ENCODE results near the gene MRPL24.

MRPL24 gene

DNA sequence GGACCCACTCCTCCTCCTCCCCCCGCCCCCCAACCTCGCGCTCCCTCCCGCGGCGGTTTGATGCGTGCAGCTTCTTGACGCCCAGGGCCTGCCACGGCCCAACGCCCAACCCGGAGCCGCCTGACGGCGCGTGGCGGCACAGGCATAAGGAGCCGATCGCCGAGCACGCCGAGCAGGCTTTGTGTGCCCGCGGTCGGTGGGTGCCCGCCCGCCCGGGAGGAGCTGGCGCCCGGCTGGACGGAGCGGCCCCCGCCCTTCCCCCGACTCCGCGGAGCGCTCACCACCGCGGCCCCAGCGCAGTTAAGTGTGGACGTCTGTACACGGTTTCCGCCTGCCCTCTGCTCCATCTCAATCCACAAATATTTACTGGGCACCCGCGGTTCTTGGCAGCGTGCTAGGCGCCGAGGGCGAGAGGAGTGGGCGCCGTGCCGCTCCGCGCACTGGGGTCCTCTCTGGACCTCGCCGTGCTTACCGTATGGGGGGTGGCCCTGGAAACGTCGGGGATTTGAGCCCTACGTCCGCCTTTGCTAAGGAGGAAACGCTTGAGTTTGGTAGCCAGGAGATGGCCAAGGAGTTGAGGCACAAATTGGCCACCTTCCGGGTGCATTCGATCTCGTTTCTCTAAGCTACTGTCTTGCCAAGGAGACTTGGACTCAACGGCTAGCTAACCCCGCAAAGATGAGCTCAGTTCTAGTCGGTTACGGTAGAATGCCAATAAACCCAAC lies 11.0 kb upstream of the MRPL24 start:
- TF ChIP-seq, protein P1, sequence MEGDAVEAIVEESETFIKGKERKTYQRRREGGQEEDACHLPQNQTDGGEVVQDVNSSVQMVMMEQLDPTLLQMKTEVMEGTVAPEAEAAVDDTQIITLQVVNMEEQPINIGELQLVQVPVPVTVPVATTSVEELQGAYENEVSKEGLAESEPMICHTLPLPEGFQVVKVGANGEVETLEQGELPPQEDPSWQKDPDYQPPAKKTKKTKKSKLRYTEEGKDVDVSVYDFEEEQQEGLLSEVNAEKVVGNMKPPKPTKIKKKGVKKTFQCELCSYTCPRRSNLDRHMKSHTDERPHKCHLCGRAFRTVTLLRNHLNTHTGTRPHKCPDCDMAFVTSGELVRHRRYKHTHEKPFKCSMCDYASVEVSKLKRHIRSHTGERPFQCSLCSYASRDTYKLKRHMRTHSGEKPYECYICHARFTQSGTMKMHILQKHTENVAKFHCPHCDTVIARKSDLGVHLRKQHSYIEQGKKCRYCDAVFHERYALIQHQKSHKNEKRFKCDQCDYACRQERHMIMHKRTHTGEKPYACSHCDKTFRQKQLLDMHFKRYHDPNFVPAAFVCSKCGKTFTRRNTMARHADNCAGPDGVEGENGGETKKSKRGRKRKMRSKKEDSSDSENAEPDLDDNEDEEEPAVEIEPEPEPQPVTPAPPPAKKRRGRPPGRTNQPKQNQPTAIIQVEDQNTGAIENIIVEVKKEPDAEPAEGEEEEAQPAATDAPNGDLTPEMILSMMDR (IDR thresholded peaks at IDR 0.05; ENCODE audit: control insufficient read depth, insufficient read depth, low read depth, low read length, missing control alignments): no peak
- DNase-seq (ENCODE audit: low read depth): peak; percentile 76
- H3K4me3 ChIP-seq (ENCODE audit: control insufficient read depth, low read depth, low read length): peak overlapping the region; percentile 69

DNA sequence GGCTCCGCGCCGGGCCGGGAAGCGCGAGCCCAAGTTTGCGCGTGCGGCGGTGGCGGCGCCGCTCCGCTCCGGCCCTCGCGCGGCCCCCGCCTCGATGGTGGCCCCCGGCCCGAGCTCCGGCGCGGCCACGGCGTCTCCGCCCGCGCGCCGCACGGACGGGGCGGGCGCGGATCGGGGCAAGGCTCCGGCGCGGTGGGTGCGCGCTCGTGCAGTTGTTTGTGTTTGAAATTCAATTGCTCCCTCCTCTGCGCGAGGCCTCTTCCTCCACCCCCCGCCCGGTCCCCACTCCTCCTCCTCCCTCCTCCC lies 10.5 kb upstream of the MRPL24 start, which contains the start of gene HDGF:
Gene HDGF (minus strand): TSS at position 225 of the 306 bp plus-strand sequence. CDS start 246 bp downstream, outside the sequence.
- H3K4me3 ChIP-seq (ENCODE audit: control insufficient read depth, low read depth, low read length): peak within 1 kb of the TSS; percentile 69
- TF ChIP-seq, protein P1 (IDR thresholded peaks at IDR 0.05; ENCODE audit: control insufficient read depth, insufficient read depth, low read depth, low read length, missing control alignments): no peak
- no peak for DNase-seq (ENCODE audit: low read depth)

DNA sequence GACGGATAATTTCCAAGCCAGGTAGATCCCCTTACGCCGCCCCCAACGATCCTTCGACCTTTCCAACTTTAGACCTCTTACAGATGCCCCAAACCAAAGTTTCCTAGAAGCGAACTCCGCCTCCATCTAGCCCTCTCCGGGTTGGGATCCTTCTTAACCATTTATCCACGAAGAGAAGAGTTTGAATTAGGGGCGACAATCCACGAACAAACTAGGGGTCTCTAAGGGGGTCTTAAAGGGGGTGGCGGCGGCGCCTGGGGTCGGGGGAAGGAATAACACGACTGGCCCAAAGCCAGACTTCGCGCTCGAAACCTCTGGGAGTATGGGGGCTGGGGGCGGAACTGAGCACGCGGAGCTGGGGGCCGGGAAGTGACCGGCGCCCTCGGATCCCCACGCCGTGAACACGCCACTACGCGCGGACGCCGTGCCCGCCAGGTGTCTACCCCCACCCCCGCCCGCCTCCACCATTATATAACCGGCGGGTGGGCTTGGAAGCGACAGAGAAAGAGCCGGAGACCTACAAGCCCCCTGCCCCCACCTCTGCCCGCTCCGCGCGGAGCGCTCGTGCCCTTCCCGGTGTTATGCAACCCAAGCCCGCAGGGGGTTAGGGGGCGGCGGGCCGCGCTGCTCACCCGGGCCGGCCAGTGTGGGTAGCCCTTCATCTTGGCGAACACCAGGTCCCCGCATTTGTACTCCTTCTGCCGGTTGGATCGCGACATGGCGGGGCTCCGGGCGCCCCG lies 10.0 kb upstream of the MRPL24 start:
- no peak for DNase-seq (ENCODE audit: low read depth)
- TF ChIP-seq, protein P1 (IDR thresholded peaks at IDR 0.05; ENCODE audit: control insufficient read depth, insufficient read depth, low read depth, low read length, missing control alignments): no peak
- H3K4me3 ChIP-seq (ENCODE audit: control insufficient read depth, low read depth, low read length): peak overlapping the region; percentile 69

DNA sequence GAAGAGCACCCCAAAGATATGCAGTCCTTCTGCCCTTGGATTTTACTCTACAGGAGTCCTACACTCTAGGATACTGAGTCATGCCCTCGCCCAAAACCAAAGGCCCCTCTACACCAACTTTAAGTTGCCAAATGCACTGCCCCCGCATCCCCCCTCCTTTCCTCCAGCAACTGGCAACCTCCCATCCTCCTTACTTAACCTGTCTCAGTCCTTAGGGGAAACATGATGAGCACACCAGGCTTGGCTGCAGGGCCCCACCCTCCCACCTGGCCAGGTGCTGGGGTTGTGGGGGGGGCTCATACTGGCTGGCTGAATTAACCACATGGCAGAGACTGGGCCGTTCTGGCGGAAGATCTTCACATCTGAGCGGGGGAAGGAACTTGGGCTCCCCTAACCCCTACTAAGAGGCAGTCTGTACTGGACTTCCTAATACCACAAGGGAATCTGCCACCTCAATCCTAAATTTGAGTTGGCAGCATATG lies 9.3 kb upstream of the MRPL24 start:
- peak overlapping the region; percentile 69 for H3K4me3 ChIP-seq (ENCODE audit: control insufficient read depth, low read depth, low read length)
- DNase-seq (ENCODE audit: low read depth): no peak
- TF ChIP-seq, protein P1 (IDR thresholded peaks at IDR 0.05; ENCODE audit: control insufficient read depth, insufficient read depth, low read depth, low read length, missing control alignments): no peak

DNA sequence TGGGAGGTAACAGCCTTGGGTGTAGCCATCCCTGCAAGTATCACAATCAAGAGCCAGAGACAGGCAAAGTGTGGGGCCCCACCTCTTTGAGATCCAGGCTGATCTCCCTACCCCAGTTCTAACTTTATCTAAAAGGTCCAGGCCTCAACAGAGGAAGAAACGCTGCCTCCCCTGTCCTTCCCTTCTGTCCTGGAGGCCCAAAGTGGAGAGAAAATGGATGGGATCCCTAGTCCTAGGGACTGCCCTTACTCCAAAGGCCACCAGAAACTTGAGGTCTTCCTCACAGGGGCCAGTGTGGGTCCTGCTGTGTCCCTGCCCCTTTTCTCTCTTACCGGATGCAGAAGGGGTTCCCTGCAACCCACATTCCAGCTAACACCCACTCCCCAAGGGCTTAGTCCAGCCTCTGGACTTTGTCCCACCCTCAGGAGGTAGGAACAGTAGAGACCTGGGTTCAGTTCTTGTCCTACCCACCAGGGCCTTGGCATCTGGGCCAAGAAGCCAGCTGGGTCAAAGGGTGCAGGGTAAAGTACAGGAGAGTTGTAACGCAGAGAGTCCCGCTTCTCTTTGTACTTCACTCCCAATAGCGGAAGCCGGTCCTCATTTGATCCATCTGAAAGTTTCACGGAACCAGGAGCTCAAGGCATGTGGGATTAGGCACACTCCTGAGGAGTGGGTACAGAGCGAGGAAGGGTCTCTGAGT lies 8.7 kb upstream of the MRPL24 start:
- no peak for DNase-seq (ENCODE audit: low read depth)
- TF ChIP-seq, protein P1 (IDR thresholded peaks at IDR 0.05; ENCODE audit: control insufficient read depth, insufficient read depth, low read depth, low read length, missing control alignments): no peak
- peak overlapping the region; percentile 69 for H3K4me3 ChIP-seq (ENCODE audit: control insufficient read depth, low read depth, low read length)

DNA sequence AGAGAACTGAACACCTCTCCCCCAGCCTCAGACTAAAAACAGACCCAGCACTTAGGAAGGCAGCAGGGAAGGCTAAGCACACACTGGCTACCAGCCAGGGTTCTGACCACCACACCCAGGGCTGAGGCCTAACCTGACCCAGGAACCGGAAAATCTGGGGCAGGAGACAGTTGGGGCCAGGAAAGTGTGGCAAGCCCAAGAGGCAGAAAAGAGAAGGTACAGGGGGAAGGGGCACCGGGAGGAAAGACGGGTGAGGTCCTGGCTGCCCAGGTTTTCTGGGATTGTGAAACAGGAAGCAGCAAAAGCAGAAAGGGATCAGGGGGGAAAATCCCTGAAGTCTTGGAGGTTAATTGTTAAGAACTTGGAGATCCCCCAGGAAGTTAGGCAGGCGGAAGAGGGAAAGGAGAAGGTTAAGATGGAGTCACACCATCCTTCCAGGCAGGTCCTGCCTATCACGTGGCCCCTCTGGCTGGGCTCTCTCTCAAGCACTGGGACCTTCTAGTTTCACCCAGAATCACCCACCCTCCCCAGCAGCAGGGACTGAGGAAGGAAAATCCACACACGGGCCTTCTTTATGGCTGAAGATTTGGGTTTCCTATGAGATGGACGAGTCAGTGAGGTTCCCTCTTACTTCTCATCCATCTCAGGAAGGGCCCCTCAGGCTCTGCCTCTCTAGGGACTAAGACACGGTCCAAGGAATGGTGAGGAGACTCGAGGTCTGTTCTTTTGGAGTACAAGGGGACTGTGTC lies 8.0 kb upstream of the MRPL24 start:
- TF ChIP-seq, protein P1 (IDR thresholded peaks at IDR 0.05; ENCODE audit: control insufficient read depth, insufficient read depth, low read depth, low read length, missing control alignments): no peak
- peak overlapping the region; percentile 69 for H3K4me3 ChIP-seq (ENCODE audit: control insufficient read depth, low read depth, low read length)
- no peak for DNase-seq (ENCODE audit: low read depth)
